ENCODE measurements around the gene LMX1B. TPM values are rescaled to one million over a fixed set of nuclear protein-coding genes. Genes with fewer than 3 reads are reported as not detected.

Gene LMX1B
- polyA plus RNA-seq, 1 of the 3 experiments (the other 2 are of a cell fraction), result not detected

GRCh38 chr9:126628969-126629674, 15.4 kb downstream of the LMX1B start:
- POLR2A ChIA-PET, result no interaction called here
- CTCF ChIA-PET, result interaction anchor here (0.8 to 3.4 kb wide), 12 partner anchors 11 to 153 kb away, joined by 3 to 21 read pairs (median 4); partner anchors contain the start of gene LMX1B
- Histone ChIP-seq H3K9me2 (no peaks in the 10 kb centered on the region), H3K36me3 (replicated peaks in 1 of 2; ENCODE audit: control insufficient read depth in 1 of 2, insufficient read depth in 2 of 2, low read length in 1 of 2) (no peaks in the 10 kb centered on the region), H3K9ac (no peak overlapping the region), H3F3A (replicated peaks; ENCODE audit: insufficient read depth) (no peaks in the 10 kb centered on the region), H3K27ac (ENCODE audit: low read depth in 2 of 2, low read length in 1 of 2) (no peak overlapping the region), H3K4me3 (ENCODE audit: low read depth in 2 of 2, low read length in 1 of 2) (no peak overlapping the region), H3K9me3 (no peaks in the 10 kb centered on the region), H3K4me1 (ENCODE audit: control insufficient read depth in 1 of 2, insufficient read depth in 2 of 2, low read depth in 1 of 2, low read length in 1 of 2) (peaks cover 0 to 17% of the 10 kb centered on the region in 2 experiments; a peak in 2 of 4 replicates), H3K27me3 (ENCODE audit: insufficient read depth) (peaks cover 100% of the 10 kb centered on the region), H3K4me2 (no peak overlapping the region), H3K79me2 (ENCODE audit: insufficient read depth) (no peaks in the 10 kb centered on the region), H2AFZ (ENCODE audit: low read depth) (no peak overlapping the region), H4K20me1 (ENCODE audit: insufficient read depth) (no peaks in the 10 kb centered on the region)
- no peak for TF ChIP-seq EZH2phosphoT487 (IDR thresholded peaks at IDR 0.05; ENCODE audit: borderline replicate concordance, low read depth)
- TF ChIP-seq EP300 (IDR thresholded peaks at IDR 0.05; ENCODE audit: borderline replicate concordance in 1 of 2, low read depth in 1 of 2, low read length in 1 of 2), result no peak
- TF ChIP-seq GATA2 (CRISPR knock-in tag; IDR thresholded peaks at IDR 0.05), result no peak
- TF ChIP-seq NRF1 (IDR thresholded peaks at IDR 0.05; ENCODE audit: low read depth, low read length), result no peak
- no peak for TF ChIP-seq POLR2AphosphoS5 (IDR thresholded peaks at IDR 0.05; ENCODE audit: low read depth, low read length)
- no peak for TF ChIP-seq MEF2A (IDR thresholded peaks at IDR 0.05; ENCODE audit: borderline replicate concordance, low read depth)
- no peak for TF ChIP-seq TAF1 (IDR thresholded peaks at IDR 0.05; ENCODE audit: borderline replicate concordance, low read depth, low read length)
- TF ChIP-seq RAD21 (IDR thresholded peaks at IDR 0.05; ENCODE audit: low read length), result no peak
- TF ChIP-seq, protein P1, sequence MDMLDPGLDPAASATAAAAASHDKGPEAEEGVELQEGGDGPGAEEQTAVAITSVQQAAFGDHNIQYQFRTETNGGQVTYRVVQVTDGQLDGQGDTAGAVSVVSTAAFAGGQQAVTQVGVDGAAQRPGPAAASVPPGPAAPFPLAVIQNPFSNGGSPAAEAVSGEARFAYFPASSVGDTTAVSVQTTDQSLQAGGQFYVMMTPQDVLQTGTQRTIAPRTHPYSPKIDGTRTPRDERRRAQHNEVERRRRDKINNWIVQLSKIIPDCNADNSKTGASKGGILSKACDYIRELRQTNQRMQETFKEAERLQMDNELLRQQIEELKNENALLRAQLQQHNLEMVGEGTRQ (IDR thresholded peaks at IDR 0.05; ENCODE audit: borderline replicate concordance, low read depth, low read length), result no peak
- no peak for TF ChIP-seq USF1 (IDR thresholded peaks at IDR 0.05; ENCODE audit: borderline replicate concordance, low read depth)
- TF ChIP-seq, protein P2, sequence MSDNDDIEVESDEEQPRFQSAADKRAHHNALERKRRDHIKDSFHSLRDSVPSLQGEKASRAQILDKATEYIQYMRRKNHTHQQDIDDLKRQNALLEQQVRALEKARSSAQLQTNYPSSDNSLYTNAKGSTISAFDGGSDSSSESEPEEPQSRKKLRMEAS (IDR thresholded peaks at IDR 0.05; ENCODE audit: low read depth), result no peak
- TF ChIP-seq GABPA (IDR thresholded peaks at IDR 0.05; ENCODE audit: low read depth), result no peak
- TF ChIP-seq, protein P3, sequence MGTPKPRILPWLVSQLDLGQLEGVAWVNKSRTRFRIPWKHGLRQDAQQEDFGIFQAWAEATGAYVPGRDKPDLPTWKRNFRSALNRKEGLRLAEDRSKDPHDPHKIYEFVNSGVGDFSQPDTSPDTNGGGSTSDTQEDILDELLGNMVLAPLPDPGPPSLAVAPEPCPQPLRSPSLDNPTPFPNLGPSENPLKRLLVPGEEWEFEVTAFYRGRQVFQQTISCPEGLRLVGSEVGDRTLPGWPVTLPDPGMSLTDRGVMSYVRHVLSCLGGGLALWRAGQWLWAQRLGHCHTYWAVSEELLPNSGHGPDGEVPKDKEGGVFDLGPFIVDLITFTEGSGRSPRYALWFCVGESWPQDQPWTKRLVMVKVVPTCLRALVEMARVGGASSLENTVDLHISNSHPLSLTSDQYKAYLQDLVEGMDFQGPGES (IDR thresholded peaks at IDR 0.05; ENCODE audit: low read depth, low read length), result no peak
- no peak for TF ChIP-seq FOXJ3 (CRISPR knock-in tag; IDR thresholded peaks at IDR 0.05)
- no peak for TF ChIP-seq ZBTB33 (IDR thresholded peaks at IDR 0.05; ENCODE audit: borderline replicate concordance, low read depth)
- TF ChIP-seq FOXM1 (IDR thresholded peaks at IDR 0.05; ENCODE audit: low read depth), result no peak
- no peak for TF ChIP-seq NFIC (IDR thresholded peaks at IDR 0.05; ENCODE audit: borderline replicate concordance)
- no peak for TF ChIP-seq YY1 (IDR thresholded peaks at IDR 0.05; ENCODE audit: low read depth)
- DNase-seq, result no peak
- 13% methylated on average over 11 of the region's 11 CpGs for WGBS (ENCODE audit: low lambda C conversion rate)

Data from SK-N-SH (cell line).